Umbilical cord (tissue), 2 donors: ENCODE measurements around the gene C6orf120. TPM values are rescaled to one million over a fixed set of nuclear protein-coding genes. Genes with fewer than 3 reads are reported as not detected.

ENCODE experiments used
- DNase-seq: peaks from one replicate; pipeline ENCODE4 v3.0.0-alpha.2; 2015; ENCODE audit warnings: low spot score
- total RNA-seq: library from RNA; depleted of rRNA; stranded (reverse); fragments of >200 nt; gene quantifications from one replicate; pipeline ENCODE4 v1.2.3, GENCODE V29; 2014; ENCODE audit warnings: low replicate concordance; ENCODE audit not compliant: insufficient read depth

The C6orf120 gene
- total RNA-seq, 1 donor from 2014 or later, result 44.3 TPM

- peak; percentile 66 for DNase-seq
Observed at GRCh38 chr6:169724494-169725124, 22.7 kb downstream of the C6orf120 start, which contains the start of gene PHF10. PHF10 (minus strand) TSS chr6:169724500; CDS start chr6:169723931, 569 bp downstream.

- DNase-seq, result no peak
Observed at GRCh38 chr6:169725125-169726048, 23.5 kb downstream of the C6orf120 start.

DNA sequence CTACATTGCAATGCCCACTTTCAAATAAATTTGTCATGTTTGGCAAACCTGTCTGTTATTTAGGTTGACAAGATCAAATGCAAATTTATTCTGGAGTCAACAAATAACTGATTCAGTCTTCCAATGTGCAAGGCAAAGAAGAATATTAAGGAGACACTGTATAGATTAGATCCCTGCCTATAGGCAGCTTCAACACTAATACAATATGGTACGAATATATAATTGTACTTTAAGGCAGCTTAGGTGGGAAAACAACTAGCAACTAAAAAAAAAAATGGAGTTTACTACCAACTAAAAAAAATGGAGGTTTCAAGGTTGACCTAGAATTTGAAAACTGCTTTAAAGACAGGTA, 24.1 kb downstream of the C6orf120 start:
- DNase-seq, result no peak

GRCh38 chr6:169726963-169727362, 25.0 kb downstream of the C6orf120 start:
- DNase-seq, result no peak

DNA sequence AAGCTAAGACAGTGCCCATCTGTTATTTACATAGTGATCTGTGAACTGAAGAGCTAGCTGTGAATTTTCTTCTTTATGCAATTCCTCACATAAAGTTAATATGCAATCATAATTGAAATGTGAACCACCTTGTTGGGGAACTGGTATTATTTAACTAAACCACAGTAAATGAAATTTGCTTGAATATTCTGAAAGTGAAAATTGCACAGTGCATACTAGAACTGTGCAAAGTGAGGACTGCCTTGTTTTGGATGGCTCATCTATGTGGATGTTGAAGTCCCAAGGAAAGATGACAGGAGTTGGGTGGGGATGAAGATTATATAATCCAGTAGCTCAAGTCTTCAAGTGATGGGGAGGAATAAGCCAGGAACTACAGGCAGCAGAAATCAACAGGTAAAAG, 28.0 kb downstream of the C6orf120 start:
- no peak for DNase-seq

- DNase-seq, result no peak
Observed at GRCh38 chr6:169738204-169738975, 36.5 kb downstream of the C6orf120 start.

DNA sequence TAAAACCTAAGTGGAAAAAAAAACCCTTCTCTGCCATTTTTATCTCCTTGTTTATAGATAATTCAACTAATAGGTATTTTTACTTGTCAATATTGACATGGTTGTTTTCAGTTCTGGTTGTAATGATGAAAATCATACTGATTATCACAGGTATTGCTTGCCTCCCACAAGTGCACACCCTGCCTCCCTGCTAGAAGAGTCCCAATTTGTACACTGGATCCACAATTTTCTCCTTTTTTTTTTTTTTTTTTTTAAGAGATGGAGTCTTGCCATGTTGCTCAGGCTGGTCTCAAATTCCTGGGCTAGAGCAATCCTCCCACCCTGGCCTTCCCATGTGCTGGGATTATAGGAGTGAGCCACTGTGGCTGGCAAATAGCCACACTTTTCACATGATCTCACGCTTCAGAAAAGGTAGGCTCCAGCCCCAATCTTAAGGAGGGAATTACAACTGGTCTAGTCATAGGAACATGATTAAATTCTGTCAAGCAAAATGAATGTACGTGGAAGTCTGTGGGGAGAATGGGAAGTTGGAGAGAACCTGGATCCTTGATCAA, 37.1 kb downstream of the C6orf120 start:
- no peak for DNase-seq

- DNase-seq, result no peak
Observed at GRCh38 chr6:169741344-169741743, 39.4 kb downstream of the C6orf120 start.

DNA sequence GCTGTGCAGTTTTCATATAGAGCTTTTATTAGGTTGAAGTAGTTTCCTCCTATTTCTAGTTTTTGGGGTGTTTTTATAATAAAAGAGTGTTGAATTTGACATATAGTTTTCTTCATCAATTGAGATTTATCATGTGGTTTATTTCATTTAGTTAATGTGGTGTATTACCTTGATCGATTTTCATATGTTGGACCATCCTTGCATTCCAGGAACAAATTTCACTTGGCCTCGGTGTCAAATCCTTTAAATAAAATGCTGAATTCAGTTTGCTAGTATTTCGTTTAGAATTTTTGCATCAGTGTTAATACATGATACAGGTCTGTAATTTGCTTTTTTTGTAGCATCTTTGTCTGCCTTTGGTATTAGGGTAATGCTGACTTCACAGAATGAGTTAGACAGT, 43.5 kb downstream of the C6orf120 start:
- no peak for DNase-seq

- no peak for DNase-seq
Observed at GRCh38 chr6:169746556-169746955, 44.6 kb downstream of the C6orf120 start.

DNA sequence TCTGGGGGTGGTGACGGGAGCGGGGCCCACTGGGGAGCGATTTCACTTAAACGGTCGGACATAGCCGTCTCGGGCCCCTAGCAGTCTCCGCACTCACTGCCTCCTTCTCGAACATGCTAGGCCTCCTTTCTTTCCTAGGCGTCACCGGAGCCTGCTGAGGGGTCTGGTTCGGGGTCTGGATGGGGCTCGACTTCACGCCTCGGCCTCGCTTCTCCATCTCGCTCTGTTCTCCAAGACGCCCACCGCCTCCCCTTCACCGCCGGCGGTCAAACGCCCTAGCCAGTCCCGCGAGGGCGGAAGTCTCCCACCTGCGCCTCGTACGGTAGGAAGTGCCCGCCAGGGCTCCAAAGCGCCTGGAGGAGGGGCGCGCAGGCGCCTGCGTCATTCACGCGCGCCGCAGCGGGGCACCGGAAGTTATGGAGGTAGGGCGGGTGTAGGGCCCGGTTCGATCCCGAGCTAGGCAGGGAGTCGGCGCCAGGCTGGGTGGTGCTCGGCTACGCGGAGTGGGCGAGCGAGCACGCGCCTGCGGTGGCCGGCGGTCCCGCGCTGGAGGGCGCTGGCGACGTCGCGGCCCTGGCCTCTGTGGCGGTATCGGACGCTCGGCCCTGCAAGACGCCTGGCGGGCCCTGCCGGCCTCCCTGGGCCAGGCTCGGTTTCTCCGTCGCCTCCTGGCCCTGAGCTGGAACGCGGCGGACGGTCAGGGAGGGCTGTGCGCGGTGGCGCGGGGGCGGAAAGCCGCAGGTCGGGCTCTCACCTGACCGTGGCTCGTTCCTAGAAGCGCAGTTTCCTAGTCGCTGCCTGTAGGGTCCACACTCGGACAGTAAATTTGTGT, 49.5 kb downstream of the C6orf120 start, which contains the start of the genes DYNLT2 and ERMARD:
Gene DYNLT2 (minus strand): TSS at position 331 of the 832 bp plus-strand sequence. CDS start 114 bp downstream, at position 217.
Gene ERMARD (plus strand): TSS at position 381 of the 832 bp plus-strand sequence. CDS start 36 bp downstream, at position 417.
- peak; percentile 95 for DNase-seq

DNA sequence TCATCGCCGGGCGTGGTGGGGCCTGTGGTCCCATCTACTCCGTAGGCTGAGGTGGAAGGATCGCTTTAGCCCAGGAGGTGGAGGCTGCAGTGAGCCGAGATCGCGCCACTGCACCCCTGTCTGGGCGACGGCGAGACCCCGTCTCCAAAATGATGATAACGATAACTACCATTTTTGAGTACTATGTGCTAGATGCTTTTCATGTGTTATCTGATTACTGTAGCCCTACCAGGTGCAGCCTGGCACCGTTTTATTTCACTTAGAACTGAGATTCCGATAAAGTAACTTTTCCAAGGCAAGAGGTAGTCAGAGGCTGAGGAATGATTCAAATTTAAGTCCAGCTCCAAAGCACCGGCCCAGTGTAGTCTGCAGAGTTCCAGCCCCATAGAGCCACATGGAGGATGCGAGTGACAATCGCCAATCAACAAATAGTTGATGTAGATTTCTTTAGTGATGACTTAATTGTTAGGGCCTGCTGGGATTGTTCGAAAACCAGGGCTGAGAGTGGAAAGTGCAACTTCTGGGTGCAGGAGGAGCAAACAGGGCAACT, 50.2 kb downstream of the C6orf120 start:
- no peak for DNase-seq

Other genes with a start within 250 kb of the C6orf120 start
- gene WDR27, start 97 bp upstream of the C6orf120 start, total RNA-seq, result 19.0 TPM
- gene PHF10, start 22.4 kb downstream of the C6orf120 start, total RNA-seq, result 72.0 TPM
- 13.0 TPM for gene DYNLT2, start 49.4 kb downstream of the C6orf120 start, total RNA-seq
- 9.6 TPM for gene ERMARD, start 49.5 kb downstream of the C6orf120 start, total RNA-seq